Cardiac muscle cell (in vitro differentiated cells and primary cell): ENCODE results near the gene OGG1. TPM values are rescaled to one million over a fixed set of nuclear protein-coding genes. Genes with fewer than 3 reads are reported as not detected.

Source experiments
- DNase-seq, 2 donors: peaks; one replicate each; pipeline versions ENCODE4 v3.0.0 to v3.0.0-alpha.2; 2010 to 2017; ENCODE audit warnings: low read depth in 1 of 2, low spot score in 1 of 2
- H3K27ac ChIP-seq: fragments of 200-600 bp; sonication (generic); 2 replicates; pipeline ENCODE4 v1.5.1; 2016
- H3K27me3 ChIP-seq: fragments of 200-600 bp; sonication (generic); 2 replicates; pipeline ENCODE4 v1.6.0; 2016; ENCODE audit warnings: control low read depth
- H3K36me3 ChIP-seq: fragments of 200-600 bp; sonication (generic); 2 replicates; pipeline ENCODE4 v1.5.1; 2016; ENCODE audit warnings: control low read depth
- H3K4me1 ChIP-seq: fragments of 200-600 bp; sonication (generic); 2 replicates; pipeline ENCODE4 v1.8.1; 2017; ENCODE audit warnings: low read depth, mild to moderate bottlenecking, mixed run types
- H3K4me3 ChIP-seq: fragments of 200-600 bp; sonication (generic); 2 replicates; pipeline ENCODE4 v1.5.1; 2016; ENCODE audit warnings: mild to moderate bottlenecking
- H3K9me3 ChIP-seq: fragments of 200-600 bp; sonication (generic); 2 replicates; pipeline ENCODE4 v1.5.1; 2017; ENCODE audit warnings: low read depth, mild to moderate bottlenecking, control low read depth
- CTCF ChIP-seq: IDR thresholded peaks from 2 replicates; pipeline ENCODE4 v1.5.1; 2012; ENCODE audit warnings: low read depth, mild to moderate bottlenecking, low read length
- polyA plus RNA-seq: library from polyadenylated mRNA; unstranded; fragments of >200 nt; fragmentation: Nextera tagmentation; extraction: Ambion mirVana; gene quantifications from 2 replicates; pipeline ENCODE4 v1.2.1, GENCODE V29; 2016
- total RNA-seq: library from RNA; depleted of rRNA; stranded (reverse); fragments of >200 nt; gene quantifications from 2 replicates; pipeline ENCODE4 v1.2.3, GENCODE V29; 2016

OGG1 gene
- total and polyA plus RNA-seq, 2 experiments from 2014 or later: 32.1 to 45.9 TPM

- peak in 1 of 2 donors; percentile 20 for DNase-seq
- H3K9me3 ChIP-seq: no peaks in the 10 kb centered on the region
Observed at GRCh38 chr3:9703736-9704346, 45.9 kb upstream of the OGG1 start, which contains the start of gene CPNE9. TSS of gene CPNE9 (plus strand) at chr3:9703833. CDS start at chr3:9703997, 164 bp downstream.

DNA sequence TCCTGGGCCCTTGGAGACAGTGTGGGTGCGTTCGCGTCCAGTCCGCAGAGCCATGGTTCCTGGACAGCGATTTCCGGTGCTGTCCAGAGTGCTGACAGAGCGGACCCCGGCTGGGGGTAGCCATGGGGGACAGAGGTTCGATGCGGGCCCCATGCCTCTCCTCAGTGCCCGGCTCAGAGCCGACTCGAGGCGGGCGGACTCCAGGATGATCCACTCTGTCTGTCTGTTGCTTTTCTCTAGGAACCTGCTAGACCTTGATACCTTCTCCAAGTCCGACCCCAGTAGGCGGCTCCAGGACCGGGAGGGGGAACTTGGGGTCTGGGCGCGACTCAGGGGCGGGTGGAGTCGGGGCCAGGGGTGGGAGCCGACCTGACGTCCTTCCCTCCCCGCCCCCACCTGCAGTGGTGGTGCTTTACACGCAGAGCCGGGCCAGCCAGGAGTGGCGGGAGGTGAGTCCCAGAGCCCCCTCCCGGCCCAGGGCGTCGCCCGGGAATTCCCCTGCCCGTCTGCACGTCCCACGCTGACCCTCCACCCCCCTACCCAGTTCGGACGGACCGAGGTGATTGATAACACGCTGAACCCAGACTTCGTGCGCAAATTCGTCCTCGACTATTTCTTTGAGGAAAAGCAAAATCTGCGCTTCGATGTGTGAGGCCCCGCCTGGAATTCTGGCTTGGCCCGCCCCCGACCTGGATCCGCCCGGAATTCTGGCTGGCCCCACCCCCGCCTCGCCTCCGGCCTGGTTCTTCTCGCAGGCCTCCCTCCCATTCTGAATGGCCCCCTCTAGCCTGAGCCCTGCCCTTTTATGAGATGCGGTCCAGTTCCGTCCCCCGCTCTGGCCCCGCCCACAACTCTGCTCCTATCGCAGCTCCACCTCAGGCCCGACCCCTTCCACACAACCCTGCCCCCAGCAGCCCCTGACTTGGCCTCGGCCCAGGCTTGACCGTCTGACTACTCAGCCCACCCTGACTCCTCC lies 45.1 kb upstream of the OGG1 start:
- peaks cover 4% of the 10 kb centered on the region for H3K4me1 ChIP-seq
- no peaks in the 10 kb centered on the region for H3K36me3 ChIP-seq
- no peak for TF ChIP-seq CTCF
- peak overlapping the region; percentile 26 for H3K4me3 ChIP-seq
- peaks cover 24% of the 10 kb centered on the region for H3K27me3 ChIP-seq
- peak; percentile 43 to 76 for DNase-seq
- no peak overlapping the region for H3K27ac ChIP-seq
- H3K9me3 ChIP-seq: no peaks in the 10 kb centered on the region

More at GRCh38 chr3:9703736-9704346, 45.9 kb upstream of the OGG1 start, which contains the start of gene CPNE9:
- H3K27me3 ChIP-seq: peaks cover 24% of the 10 kb centered on the region
- no peak within 1 kb of the TSS for H3K27ac ChIP-seq
- H3K4me3 ChIP-seq: peak within 1 kb of the TSS; percentile 26
- no peak for TF ChIP-seq CTCF
- no peaks in the 10 kb centered on the region for H3K36me3 ChIP-seq
- H3K4me1 ChIP-seq: peaks cover 4% of the 10 kb centered on the region

GRCh38 chr3:9710174-9710739 lies 39.5 kb upstream of the OGG1 start:
- no peak overlapping the region for H3K4me3 ChIP-seq
- no peak overlapping the region for H3K27ac ChIP-seq
- H3K27me3 ChIP-seq: no peaks in the 10 kb centered on the region
- DNase-seq: no peak
- no peaks in the 10 kb centered on the region for H3K36me3 ChIP-seq
- H3K9me3 ChIP-seq: no peaks in the 10 kb centered on the region
- no peak for TF ChIP-seq CTCF
- H3K4me1 ChIP-seq: no peaks in the 10 kb centered on the region

GRCh38 chr3:9712415-9712814 lies 37.3 kb upstream of the OGG1 start:
- TF ChIP-seq CTCF: no peak
- Histone ChIP-seq H3K27ac (no peak overlapping the region), H3K27me3 (no peaks in the 10 kb centered on the region), H3K4me3 (no peak overlapping the region), H3K4me1 (no peaks in the 10 kb centered on the region), H3K9me3 (no peaks in the 10 kb centered on the region), H3K36me3 (no peaks in the 10 kb centered on the region)
- no peak for DNase-seq

- H3K27ac ChIP-seq: no peak overlapping the region
- TF ChIP-seq CTCF: no peak
- H3K36me3 ChIP-seq: no peaks in the 10 kb centered on the region
- H3K4me3 ChIP-seq: no peak overlapping the region
- DNase-seq: no peak
- H3K27me3 ChIP-seq: no peaks in the 10 kb centered on the region
- H3K9me3 ChIP-seq: no peaks in the 10 kb centered on the region
- no peaks in the 10 kb centered on the region for H3K4me1 ChIP-seq
Observed at GRCh38 chr3:9713142-9713541, 36.6 kb upstream of the OGG1 start.
